ENCODE results near the gene TMPRSS12. TPM values are rescaled to one million over a fixed set of nuclear protein-coding genes. Genes with fewer than 3 reads are reported as not detected.
A peak's percentile ranks its signal among the peaks of the same experiment; 100 is the strongest.
"Not testable (repeated sequence)": the region's sequence is repeated elsewhere in the genome, so short reads cannot be mapped to it uniquely, and the experiment has no call there.

The TMPRSS12 gene
- total RNA-seq, 3 donors from 2014 or later (not counting 1 experiment from before 2014, with no cell fraction given) = not detected

DNA sequence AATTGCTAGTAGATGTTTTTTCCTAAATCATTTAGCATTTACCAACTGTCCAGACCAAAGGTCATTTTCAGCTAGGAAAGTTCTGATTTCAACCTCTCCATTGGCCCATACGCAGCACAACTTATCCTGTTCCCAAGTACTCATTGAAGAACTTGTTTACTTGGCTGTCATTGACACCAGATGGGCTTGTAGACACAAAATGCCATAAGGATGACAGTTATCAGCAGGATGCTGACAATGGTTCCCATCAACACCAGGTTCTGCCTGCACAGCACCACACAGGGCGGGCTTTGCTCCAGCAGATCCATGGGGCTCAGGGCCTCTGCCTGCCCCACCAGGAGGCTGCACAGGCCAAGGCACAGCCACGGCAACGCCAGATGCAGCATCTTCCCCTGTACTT is 36.5 kb upstream of the TMPRSS12 start:
- Mint-ChIP-seq H3K4me3 (no peak overlapping the region), H3K36me3 (peaks cover 8% of the 10 kb centered on the region), H3K27me3 (ENCODE audit: low read depth in 2 of 2) (no peaks in the 10 kb centered on the region), H3K9me3 (no peaks in the 10 kb centered on the region), H3K4me1 (peaks cover 0 to 6% of the 10 kb centered on the region in 2 donors), H3K27ac (no peak overlapping the region)
- no peaks in the 10 kb centered on the region for H3K4me1 ChIP-seq (ENCODE audit: control insufficient read depth, insufficient read depth, low read length)
- intact Hi-C loops (cut with micrococcal nuclease) = no loop called here
- no peak overlapping the region for H3K27ac ChIP-seq (ENCODE audit: low read length)
- no peak for DNase-seq
- peaks cover 15% of the 10 kb centered on the region for H3K36me3 ChIP-seq (ENCODE audit: control insufficient read depth, insufficient read depth, low read length)
- no peaks in the 10 kb centered on the region for H3K27me3 ChIP-seq (ENCODE audit: control insufficient read depth, insufficient read depth, low read length)
- no peak overlapping the region for H3K4me3 ChIP-seq (ENCODE audit: low read length)
- TF ChIP-seq, protein P1, sequence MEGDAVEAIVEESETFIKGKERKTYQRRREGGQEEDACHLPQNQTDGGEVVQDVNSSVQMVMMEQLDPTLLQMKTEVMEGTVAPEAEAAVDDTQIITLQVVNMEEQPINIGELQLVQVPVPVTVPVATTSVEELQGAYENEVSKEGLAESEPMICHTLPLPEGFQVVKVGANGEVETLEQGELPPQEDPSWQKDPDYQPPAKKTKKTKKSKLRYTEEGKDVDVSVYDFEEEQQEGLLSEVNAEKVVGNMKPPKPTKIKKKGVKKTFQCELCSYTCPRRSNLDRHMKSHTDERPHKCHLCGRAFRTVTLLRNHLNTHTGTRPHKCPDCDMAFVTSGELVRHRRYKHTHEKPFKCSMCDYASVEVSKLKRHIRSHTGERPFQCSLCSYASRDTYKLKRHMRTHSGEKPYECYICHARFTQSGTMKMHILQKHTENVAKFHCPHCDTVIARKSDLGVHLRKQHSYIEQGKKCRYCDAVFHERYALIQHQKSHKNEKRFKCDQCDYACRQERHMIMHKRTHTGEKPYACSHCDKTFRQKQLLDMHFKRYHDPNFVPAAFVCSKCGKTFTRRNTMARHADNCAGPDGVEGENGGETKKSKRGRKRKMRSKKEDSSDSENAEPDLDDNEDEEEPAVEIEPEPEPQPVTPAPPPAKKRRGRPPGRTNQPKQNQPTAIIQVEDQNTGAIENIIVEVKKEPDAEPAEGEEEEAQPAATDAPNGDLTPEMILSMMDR (IDR thresholded peaks at IDR 0.05) = no peak
- 100% methylated on average over 2 of the region's 4 CpGs for WGBS (ENCODE audit: insufficient coverage)
- ATAC-seq = no peak
- H3K9me3 ChIP-seq (ENCODE audit: control insufficient read depth, insufficient read depth, low read length) = no peaks in the 10 kb centered on the region

DNA sequence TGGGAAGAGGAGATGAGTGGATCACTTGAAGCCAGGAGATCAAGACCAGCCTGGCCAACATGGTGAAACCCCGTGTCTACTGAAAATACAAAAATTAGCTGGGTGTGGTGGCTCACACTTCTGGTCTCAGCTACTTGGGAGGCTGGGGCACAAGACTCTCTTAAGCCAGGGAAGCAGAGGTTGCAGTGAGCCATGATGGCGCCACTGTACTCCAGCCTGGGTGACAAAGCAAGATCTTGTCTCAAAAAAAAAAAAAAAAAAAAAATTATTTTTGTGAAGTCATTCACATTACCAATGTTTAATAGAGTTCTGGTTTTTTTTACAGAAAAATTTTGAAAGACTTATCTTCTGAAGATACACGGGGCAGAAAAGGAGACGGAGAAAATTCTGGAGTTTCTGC is 33.6 kb upstream of the TMPRSS12 start:
- H3K4me1 Mint-ChIP-seq; H3K27me3 Mint-ChIP-seq (ENCODE audit: low read depth in 2 of 2); H3K27ac ChIP-seq (ENCODE audit: low read length); ATAC-seq; H3K27ac Mint-ChIP-seq; H3K4me1 ChIP-seq (ENCODE audit: control insufficient read depth, insufficient read depth, low read length); intact Hi-C loops (cut with micrococcal nuclease); H3K36me3 Mint-ChIP-seq; H3K4me3 Mint-ChIP-seq; H3K27me3 ChIP-seq (ENCODE audit: control insufficient read depth, insufficient read depth, low read length); H3K9me3 ChIP-seq (ENCODE audit: control insufficient read depth, insufficient read depth, low read length); DNase-seq; H3K4me3 ChIP-seq (ENCODE audit: low read length); H3K9me3 Mint-ChIP-seq: not testable (repeated sequence)
- WGBS (ENCODE audit: insufficient coverage) = 98% methylated on average over 4 of the region's 4 CpGs
- peaks cover 22% of the 10 kb centered on the region for H3K36me3 ChIP-seq (ENCODE audit: control insufficient read depth, insufficient read depth, low read length)

DNA sequence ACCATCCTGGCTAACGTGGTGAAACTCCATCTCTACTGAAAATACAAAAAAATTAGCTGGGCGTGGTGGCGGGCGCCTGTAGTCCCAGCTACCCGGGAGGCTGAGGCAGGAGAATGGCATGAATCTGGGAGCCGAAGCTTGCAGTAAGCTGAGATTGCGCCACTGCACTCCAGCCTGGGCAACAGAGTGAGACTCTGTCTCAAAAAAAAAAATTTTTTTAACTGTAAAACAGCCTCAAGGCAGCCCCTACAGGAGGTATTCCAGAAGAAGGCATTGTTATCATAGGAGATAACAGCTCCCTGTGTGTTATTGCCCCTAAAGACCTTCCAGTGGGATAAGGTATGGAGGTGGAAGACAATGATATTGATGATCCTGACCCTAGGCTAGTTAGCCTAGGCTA is 27.8 kb upstream of the TMPRSS12 start:
- H3K9me3 ChIP-seq (ENCODE audit: control insufficient read depth, insufficient read depth, low read length); ATAC-seq; H3K4me3 Mint-ChIP-seq; H3K27ac ChIP-seq (ENCODE audit: low read length); H3K27ac Mint-ChIP-seq; H3K4me1 Mint-ChIP-seq; H3K4me1 ChIP-seq (ENCODE audit: control insufficient read depth, insufficient read depth, low read length); H3K4me3 ChIP-seq (ENCODE audit: low read length); intact Hi-C loops (cut with micrococcal nuclease); H3K27me3 ChIP-seq (ENCODE audit: control insufficient read depth, insufficient read depth, low read length); H3K27me3 Mint-ChIP-seq (ENCODE audit: low read depth in 2 of 2); H3K9me3 Mint-ChIP-seq; DNase-seq: not testable (repeated sequence)
- H3K36me3 Mint-ChIP-seq = peaks cover 19% of the 10 kb centered on the region
- H3K36me3 ChIP-seq (ENCODE audit: control insufficient read depth, insufficient read depth, low read length) = peaks cover 57% of the 10 kb centered on the region
- WGBS (ENCODE audit: insufficient coverage) = 98% methylated on average over 7 of the region's 7 CpGs

DNA sequence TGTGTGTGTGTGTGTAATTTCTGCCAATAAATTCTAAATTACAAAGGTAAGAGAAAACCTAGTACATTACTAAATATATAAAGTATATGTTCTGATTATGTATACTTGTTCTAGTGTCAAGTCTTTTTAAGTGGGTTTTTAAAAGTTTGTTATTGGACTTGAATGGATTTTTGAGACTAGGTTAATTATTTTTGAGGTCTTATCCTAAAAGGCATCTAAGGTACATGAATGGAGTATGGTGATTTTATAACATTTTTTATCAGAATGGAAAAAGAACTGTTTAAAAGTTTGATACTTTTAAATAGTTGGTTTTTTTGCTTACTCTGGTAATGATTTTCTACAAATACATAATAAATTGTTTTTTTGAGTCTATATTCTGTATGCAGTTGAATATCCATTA is 22.5 kb upstream of the TMPRSS12 start:
- no peak for ATAC-seq
- Mint-ChIP-seq H3K4me3 (no peak overlapping the region), H3K27ac (no peak overlapping the region), H3K27me3 (ENCODE audit: low read depth in 2 of 2) (no peaks in the 10 kb centered on the region), H3K36me3 (peaks cover 11% of the 10 kb centered on the region), H3K9me3 (no peaks in the 10 kb centered on the region), H3K4me1 (peaks cover 5% of the 10 kb centered on the region in 2 donors)
- intact Hi-C loops (cut with micrococcal nuclease) = no loop called here
- TF ChIP-seq, protein P1 (IDR thresholded peaks at IDR 0.05) = no peak
- Histone ChIP-seq H3K27ac (ENCODE audit: low read length) (no peak overlapping the region), H3K36me3 (ENCODE audit: control insufficient read depth, insufficient read depth, low read length) (peaks cover 37% of the 10 kb centered on the region), H3K4me1 (ENCODE audit: control insufficient read depth, insufficient read depth, low read length) (no peaks in the 10 kb centered on the region), H3K9me3 (ENCODE audit: control insufficient read depth, insufficient read depth, low read length) (no peaks in the 10 kb centered on the region), H3K27me3 (ENCODE audit: control insufficient read depth, insufficient read depth, low read length) (no peaks in the 10 kb centered on the region), H3K4me3 (ENCODE audit: low read length) (no peak overlapping the region)
- DNase-seq = no peak

DNA sequence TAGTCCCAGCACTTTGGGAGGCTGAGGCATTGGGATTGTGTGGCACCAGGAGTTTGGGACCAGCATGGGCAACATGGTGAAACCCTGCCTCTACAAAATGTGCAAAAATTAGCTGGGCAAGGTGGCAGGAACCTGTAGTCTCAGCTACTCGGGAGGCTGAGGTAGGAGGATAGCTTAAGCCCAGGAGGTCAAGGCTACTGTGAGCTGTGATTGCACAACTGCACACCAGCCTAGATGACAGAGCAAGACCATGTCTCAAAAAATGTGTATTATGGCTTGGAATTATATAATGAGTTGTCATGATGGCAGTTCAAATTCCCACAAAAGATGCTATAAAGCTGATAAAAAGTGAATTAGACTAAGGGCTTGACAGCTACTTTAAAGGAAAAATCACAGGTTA is 20.6 kb upstream of the TMPRSS12 start:
- H3K36me3 ChIP-seq (ENCODE audit: control insufficient read depth, insufficient read depth, low read length) = peaks cover 20% of the 10 kb centered on the region
- ATAC-seq (no peak), DNase-seq (no peak)
- no peak overlapping the region for H3K27ac ChIP-seq (ENCODE audit: low read length)
- no peaks in the 10 kb centered on the region for H3K4me1 ChIP-seq (ENCODE audit: control insufficient read depth, insufficient read depth, low read length)
- H3K4me3 Mint-ChIP-seq = no peak overlapping the region
- no peaks in the 10 kb centered on the region for H3K36me3 Mint-ChIP-seq
- peaks cover 6% of the 10 kb centered on the region in 2 donors for H3K4me1 Mint-ChIP-seq
- intact Hi-C loops (cut with micrococcal nuclease) = no loop called here
- H3K4me3 ChIP-seq (ENCODE audit: low read length) = no peak overlapping the region
- TF ChIP-seq, protein P1 (IDR thresholded peaks at IDR 0.05) = no peak
- H3K9me3 ChIP-seq (ENCODE audit: control insufficient read depth, insufficient read depth, low read length) = no peaks in the 10 kb centered on the region
- whole genome bisulfite sequencing (ENCODE audit: insufficient coverage) = 95% methylated on average over 1 of the region's 1 CpG
- H3K27me3 ChIP-seq (ENCODE audit: control insufficient read depth, insufficient read depth, low read length) = no peaks in the 10 kb centered on the region
- no peak overlapping the region for H3K27ac Mint-ChIP-seq
- no peaks in the 10 kb centered on the region for H3K27me3 Mint-ChIP-seq (ENCODE audit: low read depth in 2 of 2)
- H3K9me3 Mint-ChIP-seq = no peaks in the 10 kb centered on the region

DNA sequence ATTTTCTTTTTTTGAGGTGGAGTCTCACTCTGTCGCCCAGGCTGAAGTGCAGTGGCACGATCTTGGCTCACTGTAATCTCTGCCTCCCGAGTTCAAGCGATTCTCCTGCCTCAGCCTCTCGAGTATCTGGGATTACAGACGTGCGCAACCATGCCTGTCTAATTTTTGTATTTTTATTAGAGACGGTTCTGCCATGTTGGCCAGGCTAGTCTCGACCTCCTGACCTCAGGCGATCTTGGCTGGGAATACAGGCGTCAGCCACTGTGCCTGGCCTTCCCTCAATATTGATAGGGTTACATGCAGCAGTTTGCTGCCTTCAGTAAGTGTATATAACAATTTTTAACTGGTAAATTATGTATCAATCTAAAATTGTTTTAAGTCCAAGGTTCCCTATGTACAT is 19.0 kb upstream of the TMPRSS12 start:
- not testable (repeated sequence) for H3K4me3 Mint-ChIP-seq; H3K27me3 ChIP-seq (ENCODE audit: control insufficient read depth, insufficient read depth, low read length); H3K27ac ChIP-seq (ENCODE audit: low read length); H3K9me3 ChIP-seq (ENCODE audit: control insufficient read depth, insufficient read depth, low read length); H3K4me1 ChIP-seq (ENCODE audit: control insufficient read depth, insufficient read depth, low read length); H3K27me3 Mint-ChIP-seq (ENCODE audit: low read depth in 2 of 2); H3K4me3 ChIP-seq (ENCODE audit: low read length); H3K36me3 Mint-ChIP-seq; DNase-seq; ATAC-seq; H3K4me1 Mint-ChIP-seq; H3K9me3 Mint-ChIP-seq
- H3K27ac Mint-ChIP-seq = peak overlapping the region; percentile 89 to 93
- H3K36me3 ChIP-seq (ENCODE audit: control insufficient read depth, insufficient read depth, low read length) = peaks cover 10% of the 10 kb centered on the region
- WGBS (ENCODE audit: insufficient coverage) = 96% methylated on average over 11 of the region's 11 CpGs
- intact Hi-C loops (cut with micrococcal nuclease) = loop anchor here (2.0 kb wide), 1 partner anchor 709 kb away; no protein-coding TSS in a partner anchor
